HEK293 (cell line): ENCODE data around the gene MYBPC3.

ENCODE experiments used
- CTCF ChIA-PET: fragments of 350-600 bp; formaldehyde crosslinking; extraction: SDS; loops from one replicate; lab custom pipeline; 2021; ENCODE audit warnings: antibody characterized with exemption; lab: Yijun Ruan, JAX
- POLR2A ChIA-PET: fragments of 300-600 bp; formaldehyde crosslinking; extraction: SDS; loops from one replicate; lab custom pipeline; 2020; ENCODE audit warnings: antibody characterized with exemption, inconsistent platforms; lab: Yijun Ruan, JAX
- H3K27ac ChIP-seq: fragments of 200-500 bp; sonication (Bioruptor generic); 2 replicates; pipeline ENCODE4 v1.5.1; 2014; ENCODE audit warnings: low read depth, low read length, control low read depth, inconsistent platforms; ENCODE audit errors: extremely low read depth
- H3K36me3 ChIP-seq, 2 experiments: fragments of 200-500 bp in 1 of 2; sonication (Bioruptor generic) in 1 of 2; 1 replicate in 1 of 2; 2 replicates in 1 of 2; pipeline ENCODE4 v1.5.1; 2014 to 2017; ENCODE audit warnings: inconsistent platforms in 2 of 2, low read length in 2 of 2; ENCODE audit not compliant: control insufficient read depth in 2 of 2, insufficient read depth in 1 of 2
- H3K4me1 ChIP-seq: fragments of 200-500 bp; sonication (Bioruptor generic); 2 replicates; pipeline ENCODE4 v1.5.1; 2014; ENCODE audit warnings: mild to moderate bottlenecking, low read length, inconsistent platforms; ENCODE audit not compliant: control insufficient read depth, insufficient read depth
- H3K4me3 ChIP-seq: 2 replicates; pipeline ENCODE4 v1.5.1; 2011; ENCODE audit warnings: low read depth, mild to moderate bottlenecking, control low read depth, low read length, moderate library complexity
- H3K9me3 ChIP-seq: fragments of 200-500 bp; sonication (Bioruptor generic); 2 replicates; pipeline ENCODE4 v1.5.1; 2014; ENCODE audit warnings: low read depth, low read length, inconsistent platforms; ENCODE audit not compliant: control insufficient read depth, insufficient read depth
- AEBP2 ChIP-seq: fragments of 450-650 bp; formaldehyde crosslinking; IDR thresholded peaks from 2 replicates; pipeline ENCODE4 v1.5.1; 2016; ENCODE audit warnings: missing biosample characterization, missing genetic modification characterization, borderline replicate concordance
- BCL6B ChIP-seq: fragments of 450-650 bp; formaldehyde crosslinking; IDR thresholded peaks from 2 replicates; pipeline ENCODE4 v1.5.1; 2017; ENCODE audit warnings: missing biosample characterization, missing genetic modification characterization
- EGR2 ChIP-seq: fragments of 450-650 bp; formaldehyde crosslinking; IDR thresholded peaks from 2 replicates; pipeline ENCODE4 v1.5.1; 2016; ENCODE audit warnings: low read depth, missing biosample characterization, missing genetic modification characterization
- KLF9 ChIP-seq: fragments of 450-650 bp; formaldehyde crosslinking; IDR thresholded peaks from 2 replicates; pipeline ENCODE4 v1.5.1; 2016; ENCODE audit warnings: missing biosample characterization, missing genetic modification characterization, low read depth
- OVOL3 ChIP-seq: fragments of 450-650 bp; formaldehyde crosslinking; IDR thresholded peaks from 2 replicates; pipeline ENCODE4 v1.5.1; 2016; ENCODE audit warnings: missing biosample characterization, missing genetic modification characterization
- PBX3 ChIP-seq: sonication (generic); formaldehyde crosslinking; IDR thresholded peaks from 2 replicates; pipeline ENCODE4 v1.8.1; 2022; ENCODE audit warnings: mild to moderate bottlenecking, moderate library complexity, missing genetic modification reagents
- REPIN1 ChIP-seq: fragments of 450-650 bp; formaldehyde crosslinking; IDR thresholded peaks from 2 replicates; pipeline ENCODE4 v1.5.1; 2017; ENCODE audit warnings: missing biosample characterization, missing genetic modification characterization, low read depth
- ZNF138 ChIP-seq: fragments of 450-650 bp; formaldehyde crosslinking; IDR thresholded peaks from 2 replicates; pipeline ENCODE4 v1.5.1; 2016; ENCODE audit warnings: missing biosample characterization, missing genetic modification characterization, borderline replicate concordance
- ZNF146 ChIP-seq: fragments of 450-650 bp; formaldehyde crosslinking; IDR thresholded peaks from 2 replicates; pipeline ENCODE4 v1.5.1; 2016; ENCODE audit warnings: missing biosample characterization, missing genetic modification characterization
- ZNF155 ChIP-seq: fragments of 450-650 bp; formaldehyde crosslinking; IDR thresholded peaks from 2 replicates; pipeline ENCODE4 v1.5.1; 2016; ENCODE audit warnings: missing biosample characterization, missing genetic modification characterization
- ZNF175 ChIP-seq: fragments of 450-650 bp; formaldehyde crosslinking; IDR thresholded peaks from 2 replicates; pipeline ENCODE4 v1.5.1; 2016; ENCODE audit warnings: missing biosample characterization, missing genetic modification characterization
- ZNF335 ChIP-seq: fragments of 450-650 bp; formaldehyde crosslinking; conservative IDR thresholded peaks from 2 replicates; pipeline ENCODE4 v1.5.1; 2016; ENCODE audit warnings: missing biosample characterization, missing genetic modification characterization
- ZNF341 ChIP-seq: fragments of 450-650 bp; formaldehyde crosslinking; IDR thresholded peaks from 2 replicates; pipeline ENCODE4; 2016; ENCODE audit warnings: low read depth, missing biosample characterization, missing genetic modification characterization
- ZNF501 ChIP-seq: fragments of 450-650 bp; formaldehyde crosslinking; IDR thresholded peaks from 2 replicates; pipeline ENCODE4 v1.5.1; 2016; ENCODE audit warnings: missing biosample characterization, missing genetic modification characterization
- ZNF529 ChIP-seq: fragments of 450-650 bp; formaldehyde crosslinking; IDR thresholded peaks from 2 replicates; pipeline ENCODE4 v1.5.1; 2017; ENCODE audit warnings: missing genetic modification characterization, missing biosample characterization; ENCODE audit not compliant: insufficient replicate concordance
- ZNF544 ChIP-seq: fragments of 450-650 bp; formaldehyde crosslinking; IDR thresholded peaks from 2 replicates; pipeline ENCODE4 v1.5.0; 2017; ENCODE audit warnings: missing biosample characterization, missing genetic modification characterization
- ZNF571 ChIP-seq: fragments of 450-650 bp; formaldehyde crosslinking; IDR thresholded peaks from 2 replicates; pipeline ENCODE4 v1.5.0; 2017; ENCODE audit warnings: missing biosample characterization, missing genetic modification characterization
- ZNF639 ChIP-seq: fragments of 450-650 bp; formaldehyde crosslinking; IDR thresholded peaks from 2 replicates; pipeline ENCODE4 v1.5.1; 2016; ENCODE audit warnings: missing biosample characterization, missing genetic modification characterization
- ZNF701 ChIP-seq: fragments of 450-650 bp; formaldehyde crosslinking; IDR thresholded peaks from 2 replicates; pipeline ENCODE4 v1.5.1; 2016; ENCODE audit warnings: missing biosample characterization, missing genetic modification characterization
- ZNF704 ChIP-seq: fragments of 450-650 bp; formaldehyde crosslinking; IDR thresholded peaks from 2 replicates; pipeline ENCODE4 v1.5.1; 2016; ENCODE audit warnings: missing biosample characterization, missing genetic modification characterization
- ZNF837 ChIP-seq: fragments of 450-650 bp; formaldehyde crosslinking; IDR thresholded peaks from 2 replicates; pipeline ENCODE4 v1.5.1; 2016; ENCODE audit warnings: missing biosample characterization, missing genetic modification characterization
- ZSCAN16 ChIP-seq: fragments of 450-650 bp; formaldehyde crosslinking; IDR thresholded peaks from 2 replicates; pipeline ENCODE4 v1.5.1; 2016; ENCODE audit warnings: missing biosample characterization, missing genetic modification characterization
- ZSCAN23 ChIP-seq: fragments of 450-650 bp; formaldehyde crosslinking; IDR thresholded peaks from 2 replicates; pipeline ENCODE4 v1.5.1; 2016; ENCODE audit warnings: missing biosample characterization, missing genetic modification characterization
- ZSCAN4 ChIP-seq: fragments of 450-650 bp; formaldehyde crosslinking; IDR thresholded peaks from 2 replicates; pipeline ENCODE4 v1.5.1; 2017; ENCODE audit warnings: missing biosample characterization, missing genetic modification characterization

The MYBPC3 gene

GRCh38 chr11:47332303-47332711, 20.2 kb downstream of the MYBPC3 start:
- no peaks in the 10 kb centered on the region for H3K4me1 ChIP-seq
- ChIA-PET CTCF (no interaction called here), POLR2A (no interaction called here)
- no peak overlapping the region for H3K27ac ChIP-seq
- H3K4me3 ChIP-seq, result no peak overlapping the region
- peaks cover 0 to 4% of the 10 kb centered on the region in 2 experiments; a peak in 1 of 3 replicates for H3K36me3 ChIP-seq
- TF ChIP-seq OVOL3 (no peak), ZNF837 (no peak), ZNF335 (no peak), BCL6B (tag by site-specific recombination) (no peak), ZNF639 (tag by site-specific recombination) (no peak), ZSCAN4 (tag by site-specific recombination) (no peak), AEBP2 (tag by site-specific recombination) (no peak), PBX3 (CRISPR knock-in tag) (no peak), ZNF175 (tag by site-specific recombination) (no peak), EGR2 (tag by site-specific recombination) (no peak), ZSCAN16 (tag by site-specific recombination) (no peak), ZNF571 (tag by site-specific recombination) (no peak), ZNF701 (no peak)
- no peaks in the 10 kb centered on the region for H3K9me3 ChIP-seq

GRCh38 chr11:47331454-47332302, 20.8 kb downstream of the MYBPC3 start:
- Histone ChIP-seq H3K4me3 (no peak overlapping the region), H3K4me1 (no peaks in the 10 kb centered on the region), H3K27ac (no peak overlapping the region), H3K9me3 (no peaks in the 10 kb centered on the region), H3K36me3 (peaks cover 0 to 4% of the 10 kb centered on the region in 2 experiments; a peak in 1 of 3 replicates)
- POLR2A ChIA-PET, result no interaction called here
- CTCF ChIA-PET, result interaction anchor here (0.7 kb wide), 1 partner anchor 29 kb away, joined by 4 read pairs; no protein-coding TSS in a partner anchor
- TF ChIP-seq ZNF341 (no peak), REPIN1 (tag by site-specific recombination) (no peak), KLF9 (no peak), ZNF146 (tag by site-specific recombination) (no peak), ZNF155 (tag by site-specific recombination) (no peak), ZNF138 (tag by site-specific recombination) (no peak), ZNF704 (tag by site-specific recombination) (no peak), ZNF544 (no peak), ZSCAN23 (tag by site-specific recombination) (no peak), ZNF529 (tag by site-specific recombination) (no peak), ZNF639 (tag by site-specific recombination) (no peak), ZNF501 (no peak)
